HG03103 (cell line): ENCODE data around the gene FOXL1.

Experiments
- ATAC-seq: cut with Tn5 transposase; IDR thresholded peaks from one replicate; pipeline ENCODE4 v1.9.1; 2021; ENCODE audit warnings: low read depth; ENCODE audit not compliant: unreplicated experiment

Gene FOXL1

GRCh38 chr16:86547286-86547685 is 31.1 kb upstream of the FOXL1 start:
- ATAC-seq, result no peak

DNA sequence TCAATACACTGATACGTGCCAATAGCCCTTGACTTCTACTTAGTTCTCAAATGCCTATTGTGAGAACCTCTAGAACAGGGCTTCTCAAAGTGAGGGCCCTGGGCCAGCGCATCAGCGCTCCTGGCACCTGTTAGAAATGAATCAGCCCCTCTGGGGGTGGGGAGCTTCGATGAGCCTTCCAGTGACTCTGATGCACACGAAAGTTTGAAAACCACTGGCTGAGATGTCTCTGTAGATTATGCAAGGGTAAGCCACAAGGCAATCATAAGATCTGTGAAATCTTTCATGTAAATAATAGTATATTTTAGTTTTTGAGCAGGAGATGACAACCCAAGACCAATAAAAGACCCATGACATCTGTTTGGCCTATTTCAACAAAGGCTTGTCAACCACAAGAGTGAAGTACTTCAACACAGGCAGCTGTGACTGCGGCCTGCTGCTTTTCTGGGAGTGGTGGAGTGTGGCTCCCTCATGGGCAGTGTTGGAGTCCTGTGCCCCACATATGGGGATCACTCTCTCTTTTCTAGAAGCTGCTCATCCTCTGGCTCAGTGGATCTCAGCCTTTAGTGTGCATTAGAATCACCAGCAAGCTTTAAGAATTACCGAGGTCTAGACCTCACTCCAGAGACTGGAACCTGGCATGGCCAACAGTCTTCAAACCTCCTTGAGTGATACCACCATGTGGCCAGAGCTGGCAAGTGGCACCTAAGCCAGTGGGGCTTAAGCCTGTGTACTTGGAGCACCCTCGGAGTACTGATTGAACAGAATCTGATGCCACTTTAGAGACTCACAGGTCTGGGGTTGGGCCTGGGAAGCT is 29.1 kb upstream of the FOXL1 start:
- ATAC-seq, result no peak

GRCh38 chr16:86549893-86550190 is 28.5 kb upstream of the FOXL1 start:
- no peak for ATAC-seq

DNA sequence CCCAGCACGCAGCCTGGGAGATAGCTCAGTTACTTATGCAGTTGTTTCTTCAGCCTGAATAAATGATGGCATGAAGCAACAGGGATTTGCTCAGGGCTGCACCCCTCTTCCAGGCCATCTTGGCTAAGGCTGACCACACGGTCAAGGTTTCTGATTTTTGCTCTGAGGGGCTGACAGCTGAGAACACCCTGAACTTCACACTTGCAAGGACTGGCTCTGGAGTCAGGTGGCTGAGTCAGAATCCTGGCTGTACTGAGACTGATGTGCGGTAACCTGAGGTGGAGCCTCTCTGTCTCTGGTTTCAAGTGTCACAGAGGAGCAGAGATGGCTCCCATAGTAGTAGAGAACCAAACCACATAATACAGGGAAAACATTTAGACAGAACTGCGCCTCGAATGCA is 28.1 kb upstream of the FOXL1 start:
- ATAC-seq, result no peak

DNA sequence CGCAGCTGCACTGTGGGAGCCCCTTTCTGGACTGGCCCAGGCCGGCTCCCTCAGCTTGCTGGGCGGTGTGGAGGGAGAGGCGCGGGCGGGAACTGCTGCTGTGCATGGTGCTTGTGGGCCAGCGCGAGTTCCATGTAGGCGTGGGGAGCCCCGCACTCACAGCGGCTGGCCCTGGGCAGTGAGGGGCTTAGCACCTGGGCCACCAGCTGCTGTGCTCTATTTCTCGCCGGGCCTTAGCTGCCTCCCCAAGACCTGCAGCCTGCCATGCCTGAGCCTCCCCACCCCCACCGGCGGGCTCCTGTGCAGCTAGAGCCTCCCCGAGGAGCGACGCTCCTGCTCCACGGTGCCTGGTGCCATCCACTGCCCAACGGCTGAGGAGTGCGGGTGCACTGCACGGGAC is 25.0 kb upstream of the FOXL1 start:
- ATAC-seq, result no peak

DNA sequence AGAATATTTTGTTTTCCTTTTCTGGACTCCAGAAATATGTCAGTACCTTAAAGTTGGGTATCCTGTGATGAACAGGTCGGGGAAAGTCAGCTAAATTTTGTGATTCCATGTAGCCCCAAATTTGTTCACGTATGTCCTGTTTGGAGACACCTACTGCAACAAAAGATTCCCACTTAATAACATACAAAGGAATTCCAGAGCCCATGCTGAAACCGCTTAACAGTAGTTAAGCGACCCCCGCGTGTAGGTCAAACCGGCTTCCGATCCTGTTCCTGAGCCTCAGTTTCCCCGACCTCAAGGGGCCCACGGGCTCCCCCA is 23.8 kb upstream of the FOXL1 start:
- ATAC-seq, result no peak

GRCh38 chr16:86554917-86555703 is 23.2 kb upstream of the FOXL1 start, which contains the start of gene MTHFSD:
Gene MTHFSD (minus strand): TSS chr16:86555235. CDS start chr16:86555184, 51 bp downstream.
- ATAC-seq, result peak; percentile 75

- no peak for ATAC-seq
Measured at GRCh38 chr16:86555704-86556075, 22.7 kb upstream of the FOXL1 start.

- ATAC-seq, result no peak
Measured at GRCh38 chr16:86556576-86556975, 21.8 kb upstream of the FOXL1 start.

GRCh38 chr16:86557587-86557986 is 20.8 kb upstream of the FOXL1 start:
- no peak for ATAC-seq

- no peak for ATAC-seq
Measured at GRCh38 chr16:86558355-86559193, 19.8 kb upstream of the FOXL1 start.

DNA sequence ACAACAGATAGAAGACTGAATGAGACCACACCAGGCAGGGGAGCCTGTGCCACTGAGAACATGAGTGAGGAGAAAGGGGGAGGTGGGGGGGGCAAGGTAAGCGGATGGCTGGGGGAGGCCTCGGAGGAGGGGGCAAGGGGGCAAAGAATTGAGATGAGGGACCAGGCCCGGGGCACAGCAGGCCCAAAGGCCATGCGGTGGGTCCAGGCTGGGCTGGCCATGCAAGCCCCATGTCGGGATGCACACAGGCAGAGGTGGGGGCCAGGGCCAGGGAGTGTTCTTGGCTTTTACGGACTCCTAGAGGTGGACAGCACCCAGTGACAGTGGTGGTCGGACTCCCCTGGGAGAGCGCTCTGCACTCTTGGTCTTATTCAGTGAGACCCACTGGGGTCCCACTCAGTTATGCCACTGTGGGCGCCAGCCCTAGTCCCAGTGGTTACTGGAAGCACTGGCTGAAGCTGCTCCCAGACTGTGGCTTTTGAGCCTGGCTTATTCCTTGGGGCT is 18.5 kb upstream of the FOXL1 start:
- ATAC-seq, result no peak

- no peak for ATAC-seq
Measured at GRCh38 chr16:86562356-86562755, 16.0 kb upstream of the FOXL1 start.

- peak; percentile 81 for ATAC-seq
Measured at GRCh38 chr16:86563469-86564345, 14.6 kb upstream of the FOXL1 start.

DNA sequence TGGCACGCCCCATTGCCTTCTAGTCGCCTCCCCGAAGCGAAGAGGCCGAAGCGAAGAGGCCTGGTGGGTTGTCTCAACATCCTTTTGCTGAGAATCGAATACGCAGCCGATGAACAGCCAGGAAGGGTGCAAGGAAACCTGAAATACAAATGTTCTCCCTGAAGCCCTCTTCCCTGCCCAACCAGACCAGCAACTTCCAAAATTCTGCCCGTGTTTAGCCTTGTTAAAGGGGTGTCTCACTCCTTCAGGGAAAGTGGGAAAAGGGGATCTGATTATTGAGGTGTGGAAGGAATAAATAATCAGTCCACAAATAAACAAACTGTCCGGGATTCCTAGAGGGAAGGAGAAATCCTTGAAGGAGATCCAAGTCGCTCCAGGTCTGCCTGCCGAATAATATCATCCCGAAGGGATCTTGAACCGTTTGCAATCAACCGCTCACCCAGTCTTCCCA is 13.1 kb upstream of the FOXL1 start:
- ATAC-seq, result no peak

- ATAC-seq, result no peak
Measured at GRCh38 chr16:86565644-86566511, 12.5 kb upstream of the FOXL1 start.

- ATAC-seq, result no peak
Measured at GRCh38 chr16:86566601-86566965, 11.8 kb upstream of the FOXL1 start, which contains the start of gene FOXC2. Gene FOXC2 (plus strand): TSS chr16:86566829. CDS start chr16:86567336, 507 bp downstream.

DNA sequence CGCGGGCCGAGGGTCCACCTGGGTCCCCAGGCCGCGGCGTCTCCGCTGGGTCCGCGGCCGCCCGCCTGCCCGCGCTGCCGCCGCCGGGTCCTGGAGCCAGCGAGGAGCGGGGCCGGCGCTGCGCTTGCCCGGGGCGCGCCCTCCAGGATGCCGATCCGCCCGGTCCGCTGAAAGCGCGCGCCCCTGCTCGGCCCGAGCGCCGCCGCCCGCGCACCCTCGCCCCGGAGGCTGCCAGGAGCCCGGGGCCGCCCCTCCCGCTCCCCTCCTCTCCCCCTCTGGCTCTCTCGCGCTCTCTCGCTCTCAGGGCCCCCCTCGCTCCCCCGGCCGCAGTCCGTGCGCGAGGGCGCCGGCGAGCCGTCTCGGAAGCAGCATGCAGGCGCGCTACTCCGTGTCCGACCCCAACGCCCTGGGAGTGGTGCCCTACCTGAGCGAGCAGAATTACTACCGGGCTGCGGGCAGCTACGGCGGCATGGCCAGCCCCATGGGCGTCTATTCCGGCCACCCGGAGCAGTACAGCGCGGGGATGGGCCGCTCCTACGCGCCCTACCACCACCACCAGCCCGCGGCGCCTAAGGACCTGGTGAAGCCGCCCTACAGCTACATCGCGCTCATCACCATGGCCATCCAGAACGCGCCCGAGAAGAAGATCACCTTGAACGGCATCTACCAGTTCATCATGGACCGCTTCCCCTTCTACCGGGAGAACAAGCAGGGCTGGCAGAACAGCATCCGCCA is 11.2 kb upstream of the FOXL1 start:
- no peak for ATAC-seq
